Uterus (tissue), 2 donors: ENCODE data around the gene KNSTRN.

Source experiments
- POLR2A ChIP-seq, 2 donors: fragments of 450-650 bp; IDR thresholded peaks; one replicate each; pipeline ENCODE4 v1.6.1; 2016; ENCODE audit warnings: antibody characterized with exemption in 2 of 2, mild to moderate bottlenecking in 1 of 2, moderate library complexity in 1 of 2
- TF ChIP-seq, protein P1 (sequence below), 4 experiments: fragments of 200-600 bp in 2 of 4; fragments of 450-650 bp in 2 of 4; sonication (generic) in 2 of 4; IDR thresholded peaks; one replicate each; pipeline ENCODE4 v1.5.1; 2016 to 2019; ENCODE audit warnings: antibody characterized with exemption in 4 of 4, mild to moderate bottlenecking in 2 of 4, moderate library complexity in 1 of 4

- TF ChIP-seq, protein P1, sequence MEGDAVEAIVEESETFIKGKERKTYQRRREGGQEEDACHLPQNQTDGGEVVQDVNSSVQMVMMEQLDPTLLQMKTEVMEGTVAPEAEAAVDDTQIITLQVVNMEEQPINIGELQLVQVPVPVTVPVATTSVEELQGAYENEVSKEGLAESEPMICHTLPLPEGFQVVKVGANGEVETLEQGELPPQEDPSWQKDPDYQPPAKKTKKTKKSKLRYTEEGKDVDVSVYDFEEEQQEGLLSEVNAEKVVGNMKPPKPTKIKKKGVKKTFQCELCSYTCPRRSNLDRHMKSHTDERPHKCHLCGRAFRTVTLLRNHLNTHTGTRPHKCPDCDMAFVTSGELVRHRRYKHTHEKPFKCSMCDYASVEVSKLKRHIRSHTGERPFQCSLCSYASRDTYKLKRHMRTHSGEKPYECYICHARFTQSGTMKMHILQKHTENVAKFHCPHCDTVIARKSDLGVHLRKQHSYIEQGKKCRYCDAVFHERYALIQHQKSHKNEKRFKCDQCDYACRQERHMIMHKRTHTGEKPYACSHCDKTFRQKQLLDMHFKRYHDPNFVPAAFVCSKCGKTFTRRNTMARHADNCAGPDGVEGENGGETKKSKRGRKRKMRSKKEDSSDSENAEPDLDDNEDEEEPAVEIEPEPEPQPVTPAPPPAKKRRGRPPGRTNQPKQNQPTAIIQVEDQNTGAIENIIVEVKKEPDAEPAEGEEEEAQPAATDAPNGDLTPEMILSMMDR (IDR thresholded peaks at IDR 0.05) = no peak
- no peak for TF ChIP-seq POLR2A (IDR thresholded peaks at IDR 0.05)
Observed at GRCh38 chr15:40349163-40349562, 33.4 kb upstream of the KNSTRN start.
